CD4-positive, alpha-beta T cell (primary cell): ENCODE measurements around the gene CDV3. TPM values are rescaled to one million over a fixed set of nuclear protein-coding genes. Genes with fewer than 3 reads are reported as not detected.
"Not testable (repeated sequence)": the region's sequence is repeated elsewhere in the genome, so short reads cannot be mapped to it uniquely, and the experiment has no call there.

Source experiments
- ATAC-seq: fragments of 200-7000 bp; cut with Tn5 transposase; one replicate; pipeline ENCODE4 v1.10.0; 2022; ENCODE audit warnings: mild to moderate bottlenecking; ENCODE audit not compliant: poor library complexity
- CTCF ChIA-PET: fragments of 350-600 bp; sonication (Branson Sonifier 250); formaldehyde crosslinking; loops from one replicate; lab custom pipeline; 2021; ENCODE audit warnings: antibody characterized with exemption, inconsistent platforms; lab: Charles Lee
- POLR2A ChIA-PET: fragments of 350-600 bp; sonication (Branson Sonifier 250); formaldehyde crosslinking; loops from one replicate; lab custom pipeline; 2021; ENCODE audit warnings: antibody characterized with exemption, inconsistent platforms; lab: Charles Lee
- DNase-seq, 14 experiments: peaks; one replicate each; pipeline ENCODE4 v3.0.0-alpha.2; 2013 to 2020; ENCODE audit warnings: mixed read lengths in 2 of 14
- H3K27ac ChIP-seq, 2 donors: one replicate each; pipeline versions ENCODE4 v1.5.1 to v1.7.0; 2013; ENCODE audit warnings: low read length in 2 of 2, low read depth in 1 of 2, mild to moderate bottlenecking in 1 of 2
- H3K27me3 ChIP-seq, 2 experiments: 1 replicate in 1 of 2; 2 replicates in 1 of 2; pipeline versions ENCODE4 v1.6.1 to v1.7.0; 2013; ENCODE audit warnings: low read length in 2 of 2, control low read depth in 1 of 2, mild to moderate bottlenecking in 1 of 2, moderate library complexity in 1 of 2; ENCODE audit not compliant: insufficient read depth in 2 of 2, control insufficient read depth in 1 of 2
- H3K36me3 ChIP-seq: one replicate; pipeline ENCODE4 v1.6.1; 2013; ENCODE audit warnings: low read length, control low read depth; ENCODE audit not compliant: insufficient read depth
- H3K4me1 ChIP-seq: one replicate; pipeline ENCODE4 v1.6.1; 2013; ENCODE audit warnings: low read length, control low read depth; ENCODE audit not compliant: insufficient read depth
- H3K4me3 ChIP-seq: one replicate; pipeline ENCODE4 v1.5.1; 2013; ENCODE audit warnings: mild to moderate bottlenecking, low read length, moderate library complexity
- H3K9me3 ChIP-seq, 2 experiments: 1 replicate in 1 of 2; 2 replicates in 1 of 2; pipeline versions ENCODE4 v1.6.1 to v1.7.0; 2013; ENCODE audit warnings: low read length in 2 of 2, mild to moderate bottlenecking in 2 of 2, control low read depth in 1 of 2, moderate library complexity in 1 of 2; ENCODE audit not compliant: control insufficient read depth in 1 of 2, insufficient read depth in 1 of 2
- H3K27ac Mint-ChIP-seq: one replicate; pipeline ENCODE4 v1.8.0; 2020; ENCODE audit warnings: mixed read lengths
- H3K27me3 Mint-ChIP-seq: one replicate; pipeline ENCODE4 v1.8.0; 2021; ENCODE audit warnings: mixed read lengths
- H3K36me3 Mint-ChIP-seq: one replicate; pipeline ENCODE4 v1.8.0; 2021; ENCODE audit warnings: low read depth, mixed read lengths
- H3K4me1 Mint-ChIP-seq: one replicate; pipeline ENCODE4 v1.8.0; 2021; ENCODE audit warnings: low read depth, mixed read lengths
- H3K4me3 Mint-ChIP-seq: one replicate; pipeline ENCODE4 v1.8.0; 2020; ENCODE audit warnings: mild to moderate bottlenecking, mixed read lengths
- H3K9me3 Mint-ChIP-seq: one replicate; pipeline ENCODE4 v1.8.0; 2020; ENCODE audit warnings: mixed read lengths
- CTCF ChIP-seq: fragments of 200-600 bp; IDR thresholded peaks from one replicate; pipeline ENCODE4 v1.8.0; 2022; ENCODE audit warnings: antibody characterized with exemption, mild to moderate bottlenecking
- intact Hi-C, 2 experiments: fragments of 100-400 bp; cut with DNase I in 1 of 2; cut with micrococcal nuclease in 1 of 2; formaldehyde crosslinking; loops; one replicate each; pipeline versions ENCODE4 v1.15.1 to v1.9.0; 2023 to 2025; cut with DNase I, micrococcal nuclease
- polyA plus RNA-seq, 2 donors: library from polyadenylated mRNA; unstranded; fragments of 120-200 nt; gene quantifications; one replicate each; pipeline ENCODE4 v1.2.1, GENCODE V29; 2013
- total RNA-seq, 174 experiments: library from RNA in 2 of 174; stranded (reverse) in 2 of 174; gene quantifications; one replicate each; pipeline ENCODE4 v1.2.3 and lab custom pipeline; 2021 to 2026

CDV3 gene
- total RNA-seq = 100 to 1,000 TPM; 206 to 228 TPM
- polyA plus RNA-seq (2013, experiment 1 of 2) = 172 TPM
- polyA plus RNA-seq (2013, experiment 2 of 2) = 181 TPM
- total RNA-seq (lab: John Stamatoyannopoulos, UW) = 295 to 896 (median 474) reads per million in 172 experiments

- Histone ChIP-seq H3K4me1 (peaks cover 44% of the 10 kb centered on the region), H3K36me3 (peaks cover 32% of the 10 kb centered on the region), H3K9me3 (no peaks in the 10 kb centered on the region), H3K27me3 (no peaks in the 10 kb centered on the region), H3K4me3 (peak within 1 kb of the TSS; percentile 79), H3K27ac (peak within 1 kb of the TSS; percentile 88 to 98)
- peak; percentile 35 for ATAC-seq
- Mint-ChIP-seq H3K9me3 (no peaks in the 10 kb centered on the region), H3K4me1 (peaks cover 70% of the 10 kb centered on the region), H3K27me3 (no peaks in the 10 kb centered on the region), H3K36me3 (peaks cover 51% of the 10 kb centered on the region), H3K4me3 (peak within 1 kb of the TSS; percentile 96), H3K27ac (peak within 1 kb of the TSS; percentile 99)
- CTCF ChIA-PET = interaction anchor here (0.6 kb wide), 1 partner anchor 98 kb away, joined by 3 read pairs; no protein-coding TSS in a partner anchor
- no peak for DNase-seq
- intact Hi-C loops = loop anchor here (2.0 to 10.0 kb wide), 9 partner anchors 15 to 1157 kb away; partner anchors contain the start of genes ANAPC13 (in 2 of the 2), CEP63 (in 2 of the 2), ACAD11 (in 1 of the 2) and DNAJC13 (in 1 of the 2)
- TF ChIP-seq CTCF = no peak
- POLR2A ChIA-PET = interaction anchor here (0.6 to 4.6 kb wide), 34 partner anchors 11 to 1157 kb away, joined by 3 to 104 read pairs (median 5); partner anchors contain the start of genes ANAPC13, CEP63, DNAJC13 and NPHP3
These were observed at the start of gene CDV3 for GRCh38 chr3:133573629-133574194. CDV3 (plus strand) TSS chr3:133573686; CDS start chr3:133574045, 359 bp downstream.

- intact Hi-C loops, H3K27ac ChIP-seq, H3K27ac Mint-ChIP-seq, H3K36me3 ChIP-seq, H3K4me3 Mint-ChIP-seq, H3K27me3 ChIP-seq, H3K4me1 Mint-ChIP-seq, DNase-seq, H3K4me1 ChIP-seq, H3K4me3 ChIP-seq, H3K9me3 Mint-ChIP-seq, CTCF ChIA-PET, H3K9me3 ChIP-seq, ATAC-seq, H3K36me3 Mint-ChIP-seq, H3K27me3 Mint-ChIP-seq, POLR2A ChIA-PET: not testable (repeated sequence)
These were observed 49.7 kb upstream of the CDV3 start for GRCh38 chr3:133523758-133524157.

- POLR2A ChIA-PET = interaction anchor here (0.6 kb wide), 1 partner anchor 90 kb away, joined by 3 read pairs; no protein-coding TSS in a partner anchor
- H3K27me3 Mint-ChIP-seq = no peaks in the 10 kb centered on the region
These were observed 48.1 kb upstream of the CDV3 start for GRCh38 chr3:133525435-133525834.

More at GRCh38 chr3:133525435-133525834, 48.1 kb upstream of the CDV3 start:
- H3K9me3 Mint-ChIP-seq = no peaks in the 10 kb centered on the region
- H3K36me3 Mint-ChIP-seq = no peaks in the 10 kb centered on the region
- no peaks in the 10 kb centered on the region for H3K4me1 Mint-ChIP-seq
- no peak overlapping the region for H3K27ac Mint-ChIP-seq
- no peak overlapping the region for H3K4me3 Mint-ChIP-seq
- intact Hi-C loops = no loop called here
- CTCF ChIA-PET = interaction anchor here (1.2 kb wide), 1 partner anchor 18 kb away, joined by 3 read pairs; no protein-coding TSS in a partner anchor
- no peak for DNase-seq
- ATAC-seq = no peak
- no peaks in the 10 kb centered on the region for H3K36me3 ChIP-seq
- no peak for TF ChIP-seq CTCF
- no peak overlapping the region for H3K27ac ChIP-seq
- no peaks in the 10 kb centered on the region for H3K27me3 ChIP-seq
- H3K9me3 ChIP-seq = no peaks in the 10 kb centered on the region
- no peak overlapping the region for H3K4me3 ChIP-seq
- H3K4me1 ChIP-seq = no peaks in the 10 kb centered on the region
